ENCODE data around the gene CMTM4.
"Not testable (repeated sequence)": the region's sequence is repeated elsewhere in the genome, so short reads cannot be mapped to it uniquely, and the experiment has no call there.

The CMTM4 gene

DNA sequence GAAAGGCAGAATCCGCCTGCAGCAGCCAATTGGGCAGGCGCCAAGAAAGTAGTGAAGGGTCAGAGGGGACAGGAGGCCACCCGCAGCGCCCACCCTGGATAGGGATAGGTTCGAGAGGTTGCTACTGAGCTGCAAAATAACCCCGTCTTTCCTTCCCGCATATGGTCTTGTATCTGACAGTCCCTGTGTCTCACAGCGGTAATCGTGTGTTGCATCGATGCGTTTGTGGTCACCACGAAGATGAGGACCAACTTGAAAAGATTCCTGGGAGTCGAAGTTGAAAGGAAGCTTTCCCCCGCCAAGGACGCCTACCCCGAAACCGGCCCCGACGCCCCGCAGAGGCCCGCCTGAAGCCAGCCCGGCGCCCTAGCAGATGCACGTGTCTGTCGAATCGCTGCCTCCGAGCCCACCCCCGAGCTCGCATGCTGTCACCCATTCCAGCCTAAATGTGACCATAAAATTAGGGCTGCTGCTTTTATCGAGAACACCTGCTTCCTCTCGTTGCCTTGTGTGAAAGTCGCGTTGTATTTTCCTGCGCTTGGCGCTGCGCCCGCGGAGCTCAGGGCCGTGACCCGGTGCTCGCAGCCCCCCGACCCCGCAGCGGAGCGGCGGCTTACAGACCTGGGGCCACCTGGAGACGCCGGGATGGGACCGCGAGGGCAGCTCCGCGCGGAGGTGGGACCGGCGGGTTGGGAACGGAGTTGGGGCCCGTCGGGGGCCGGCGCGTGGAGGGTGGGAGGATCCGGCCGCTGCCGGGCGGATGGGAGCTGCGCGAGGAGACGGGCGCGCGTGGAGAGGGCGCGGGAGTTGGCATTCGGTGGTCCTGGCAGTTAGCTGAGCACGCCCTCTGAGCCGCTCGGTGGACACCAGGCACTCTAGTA is 117.7 kb downstream of the CMTM4 start, which contains the start of gene CMTM2:
TSS of gene CMTM2 (plus strand) at position 813 of the 881 bp plus-strand sequence. CDS start 145 bp downstream, outside the sequence.
- H3K27ac Mint-ChIP-seq: peak within 1 kb of the TSS; percentile 12
- H3K27me3 Mint-ChIP-seq: peaks cover 40% of the 10 kb centered on the region
- no peaks in the 10 kb centered on the region for H3K9me3 Mint-ChIP-seq
- peaks cover 21% of the 10 kb centered on the region for H3K4me1 Mint-ChIP-seq (ENCODE audit: low read depth)
- no peaks in the 10 kb centered on the region for H3K36me3 Mint-ChIP-seq (ENCODE audit: low read depth)
- peak within 1 kb of the TSS; percentile 60 for H3K4me3 Mint-ChIP-seq
- peak; percentile 57 for DNase-seq

DNA sequence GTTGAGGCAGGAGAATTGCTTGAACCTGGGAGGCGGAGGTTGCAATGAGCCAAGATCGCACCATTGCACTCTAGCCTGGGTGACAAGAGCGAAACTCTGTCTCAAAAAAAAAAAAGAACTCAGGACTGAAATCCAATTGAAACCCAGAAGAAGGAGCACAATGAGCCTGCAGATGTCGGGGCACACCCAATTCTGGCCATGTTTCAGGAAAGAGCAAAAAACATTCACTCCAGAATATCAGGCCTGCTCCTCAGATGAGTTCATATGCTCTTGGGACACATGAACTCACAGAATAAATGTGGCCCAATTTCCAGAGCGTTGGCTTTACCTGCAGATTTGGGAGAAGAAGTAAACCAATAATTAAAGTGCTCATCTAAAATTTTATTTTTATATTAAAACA is 120.2 kb downstream of the CMTM4 start:
- DNase-seq: no peak
- H3K9me3 Mint-ChIP-seq: no peaks in the 10 kb centered on the region
- H3K27ac Mint-ChIP-seq: no peak overlapping the region
- peaks cover 4% of the 10 kb centered on the region for H3K36me3 Mint-ChIP-seq (ENCODE audit: low read depth)
- peaks cover 39% of the 10 kb centered on the region for H3K27me3 Mint-ChIP-seq
- H3K4me1 Mint-ChIP-seq (ENCODE audit: low read depth): peaks cover 21% of the 10 kb centered on the region
- H3K4me3 Mint-ChIP-seq: no peak overlapping the region

DNA sequence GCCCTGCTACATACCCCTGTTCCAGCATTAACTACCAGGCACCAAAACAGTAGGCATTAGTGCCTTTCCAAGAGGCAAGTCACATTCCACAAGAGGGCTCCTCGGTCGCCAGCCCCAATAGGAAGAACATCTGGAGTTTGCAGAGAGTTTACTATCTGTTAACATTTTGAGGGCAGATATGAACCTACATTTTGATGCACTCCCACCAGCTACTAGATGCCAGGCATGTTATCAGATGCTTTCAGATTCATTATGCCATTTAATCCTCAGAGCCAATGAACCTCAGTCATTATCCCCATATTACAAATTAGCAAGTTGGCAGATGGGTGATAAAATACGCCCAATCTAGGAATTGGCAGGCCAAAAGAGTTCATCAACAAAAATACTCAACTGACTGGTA is 121.5 kb downstream of the CMTM4 start:
- no peak overlapping the region for H3K27ac Mint-ChIP-seq
- peaks cover 27% of the 10 kb centered on the region for H3K27me3 Mint-ChIP-seq
- H3K4me1 Mint-ChIP-seq (ENCODE audit: low read depth): peaks cover 22% of the 10 kb centered on the region
- no peak for DNase-seq
- H3K9me3 Mint-ChIP-seq: no peaks in the 10 kb centered on the region
- H3K4me3 Mint-ChIP-seq: no peak overlapping the region
- peaks cover 9% of the 10 kb centered on the region for H3K36me3 Mint-ChIP-seq (ENCODE audit: low read depth)

DNA sequence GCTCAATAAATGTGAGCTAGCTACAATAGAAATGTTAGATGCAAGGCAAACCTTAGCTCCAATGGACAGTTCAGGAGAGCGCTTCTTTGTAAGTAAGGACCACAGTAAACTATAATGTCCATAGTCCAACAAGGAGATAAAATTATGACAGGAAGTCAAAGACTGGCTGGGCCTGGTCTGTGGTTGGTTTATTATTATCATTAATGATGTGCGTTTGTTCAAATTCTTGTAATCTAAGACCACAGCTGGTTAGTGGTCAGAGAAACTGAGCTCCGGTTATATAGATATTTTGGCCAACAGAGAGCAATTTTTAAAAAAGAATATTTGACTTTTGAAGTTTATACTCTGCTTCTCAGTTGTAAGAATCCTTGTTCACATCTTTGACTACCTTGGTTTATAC is 122.0 kb downstream of the CMTM4 start:
- no peak for DNase-seq
- Mint-ChIP-seq H3K27ac (no peak overlapping the region), H3K27me3 (peaks cover 22% of the 10 kb centered on the region), H3K4me1 (ENCODE audit: low read depth) (peaks cover 22% of the 10 kb centered on the region), H3K36me3 (ENCODE audit: low read depth) (peaks cover 11% of the 10 kb centered on the region), H3K9me3 (no peaks in the 10 kb centered on the region), H3K4me3 (no peak overlapping the region)

GRCh38 chr16:66574081-66574480 is 122.5 kb downstream of the CMTM4 start:
- H3K27me3 Mint-ChIP-seq: peaks cover 17% of the 10 kb centered on the region
- peaks cover 22% of the 10 kb centered on the region for H3K4me1 Mint-ChIP-seq (ENCODE audit: low read depth)
- no peak overlapping the region for H3K27ac Mint-ChIP-seq
- no peak for DNase-seq
- H3K9me3 Mint-ChIP-seq: no peaks in the 10 kb centered on the region
- no peak overlapping the region for H3K4me3 Mint-ChIP-seq
- H3K36me3 Mint-ChIP-seq (ENCODE audit: low read depth): peaks cover 13% of the 10 kb centered on the region

DNA sequence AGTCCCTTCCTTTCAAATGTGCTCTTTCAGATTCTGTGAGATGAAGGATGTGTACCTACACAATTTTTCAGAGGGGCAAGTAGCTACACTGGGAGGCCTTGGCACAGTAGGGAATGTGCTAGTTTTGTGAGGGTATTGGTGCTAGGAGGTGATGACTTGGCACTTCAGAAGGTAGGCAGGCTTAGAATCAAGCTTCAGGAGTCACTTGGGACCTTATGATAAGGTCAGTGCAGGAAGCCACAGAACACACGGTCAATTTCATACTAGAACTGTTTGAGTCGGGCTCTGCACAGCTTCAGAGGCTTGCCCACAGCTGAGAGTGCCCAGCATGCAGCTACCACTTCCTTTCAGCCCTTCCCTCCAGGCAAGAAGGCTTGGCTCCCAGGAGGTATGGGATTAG is 124.2 kb downstream of the CMTM4 start:
- peaks cover 22% of the 10 kb centered on the region for H3K4me1 Mint-ChIP-seq (ENCODE audit: low read depth)
- H3K27me3 Mint-ChIP-seq: peaks cover 1% of the 10 kb centered on the region
- DNase-seq: no peak
- no peak overlapping the region for H3K4me3 Mint-ChIP-seq
- no peaks in the 10 kb centered on the region for H3K9me3 Mint-ChIP-seq
- no peak overlapping the region for H3K27ac Mint-ChIP-seq
- peaks cover 21% of the 10 kb centered on the region for H3K36me3 Mint-ChIP-seq (ENCODE audit: low read depth)

- DNase-seq: no peak
- Mint-ChIP-seq H3K4me1 (ENCODE audit: low read depth) (peaks cover 31% of the 10 kb centered on the region), H3K36me3 (ENCODE audit: low read depth) (peaks cover 46% of the 10 kb centered on the region), H3K9me3 (no peaks in the 10 kb centered on the region), H3K4me3 (no peak overlapping the region), H3K27ac (no peak overlapping the region), H3K27me3 (no peaks in the 10 kb centered on the region)
Measured at GRCh38 chr16:66569827-66570405, 126.6 kb downstream of the CMTM4 start.

GRCh38 chr16:66569131-66569530 is 127.4 kb downstream of the CMTM4 start:
- H3K4me1 Mint-ChIP-seq (ENCODE audit: low read depth): peaks cover 37% of the 10 kb centered on the region
- H3K36me3 Mint-ChIP-seq (ENCODE audit: low read depth): peaks cover 52% of the 10 kb centered on the region
- H3K9me3 Mint-ChIP-seq: no peaks in the 10 kb centered on the region
- no peak overlapping the region for H3K4me3 Mint-ChIP-seq
- no peak for DNase-seq
- no peaks in the 10 kb centered on the region for H3K27me3 Mint-ChIP-seq
- H3K27ac Mint-ChIP-seq: no peak overlapping the region

DNA sequence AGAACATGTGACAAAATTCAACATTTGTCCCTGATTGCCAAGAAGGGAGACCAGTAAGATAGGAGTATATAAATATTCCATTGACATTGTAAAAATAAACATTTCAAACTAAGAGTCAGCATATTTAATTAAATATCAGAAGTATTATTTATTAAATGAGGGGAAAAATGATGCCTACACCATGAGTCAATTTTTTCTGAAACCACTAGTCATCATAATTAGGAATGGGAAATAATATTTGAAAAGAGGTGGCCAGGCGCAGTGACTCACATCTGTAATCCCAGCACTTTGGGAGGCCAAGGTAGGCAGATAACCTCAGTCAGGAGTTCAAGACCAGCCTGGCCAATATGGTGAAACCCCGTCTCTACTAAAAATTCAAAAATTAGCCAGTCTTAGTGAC is 128.2 kb downstream of the CMTM4 start:
- Mint-ChIP-seq H3K27me3 (no peaks in the 10 kb centered on the region), H3K27ac (no peak overlapping the region), H3K4me1 (ENCODE audit: low read depth) (peaks cover 45% of the 10 kb centered on the region), H3K9me3 (no peaks in the 10 kb centered on the region), H3K36me3 (ENCODE audit: low read depth) (peaks cover 60% of the 10 kb centered on the region), H3K4me3 (no peak overlapping the region)
- no peak for DNase-seq

DNA sequence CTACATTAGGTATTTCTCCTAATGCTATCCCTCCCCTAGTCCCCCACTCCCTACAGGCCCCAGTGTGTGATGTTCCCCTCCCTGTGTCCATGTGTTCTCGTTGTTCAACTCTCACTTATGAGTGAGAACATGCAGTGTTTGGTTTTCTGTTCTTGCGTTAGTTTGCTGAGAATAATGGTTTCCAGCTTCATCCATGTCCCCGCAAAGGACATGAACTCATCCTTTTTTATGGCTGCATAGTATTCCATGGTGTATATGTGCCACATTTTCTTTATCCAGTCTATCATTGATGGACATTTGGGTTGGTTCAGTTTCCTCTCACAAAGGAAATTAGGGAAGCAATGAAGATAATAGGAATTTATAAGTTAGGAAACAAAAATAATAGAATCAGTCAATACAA is 129.3 kb downstream of the CMTM4 start:
- not testable (repeated sequence) for H3K4me3 Mint-ChIP-seq, DNase-seq, H3K9me3 Mint-ChIP-seq, H3K27me3 Mint-ChIP-seq
- peaks cover 55% of the 10 kb centered on the region for H3K4me1 Mint-ChIP-seq (ENCODE audit: low read depth)
- peak overlapping the region; percentile 44 for H3K27ac Mint-ChIP-seq
- peaks cover 71% of the 10 kb centered on the region for H3K36me3 Mint-ChIP-seq (ENCODE audit: low read depth)

DNA sequence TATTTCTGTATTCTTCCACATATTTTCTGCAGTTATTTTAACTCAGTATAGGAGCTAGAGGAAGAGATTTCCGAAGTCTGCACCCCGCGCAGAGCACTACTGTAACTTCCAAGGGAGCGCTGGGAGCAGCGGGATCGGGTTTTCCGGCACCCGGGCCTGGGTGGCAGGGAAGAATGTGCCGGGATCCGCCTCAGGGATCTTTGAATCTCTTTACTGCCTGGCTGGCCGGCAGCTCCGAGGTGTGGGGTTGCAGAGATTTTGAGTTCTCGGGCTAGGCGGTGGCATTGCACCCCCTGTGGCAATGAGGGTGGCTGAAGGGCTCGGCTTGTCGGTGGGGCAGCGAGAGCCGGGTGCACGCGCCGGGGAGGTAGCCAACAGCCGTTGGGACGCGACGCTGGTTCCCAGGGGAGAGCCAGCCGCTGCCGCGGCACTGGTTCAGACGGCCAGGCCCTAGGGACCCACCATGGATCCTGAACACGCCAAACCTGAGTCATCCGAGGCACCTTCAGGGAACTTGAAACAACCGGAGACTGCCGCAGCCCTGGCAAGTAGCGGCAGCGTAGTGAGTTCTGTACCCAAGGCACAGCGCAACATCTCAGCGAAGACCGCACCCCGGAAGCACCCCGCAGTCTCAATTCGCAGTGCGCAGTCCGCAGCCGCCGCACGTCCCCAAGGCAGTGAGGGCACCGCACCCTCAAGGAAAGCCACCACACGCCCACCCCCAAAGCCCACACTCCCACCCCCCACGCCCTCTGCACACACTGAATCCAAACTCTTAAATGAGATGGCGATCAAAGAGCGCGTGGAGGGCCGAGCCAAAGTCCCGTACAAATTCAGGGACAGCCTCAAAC is 130.3 kb downstream of the CMTM4 start, which contains the start of gene CMTM1:
TSS of gene CMTM1 (plus strand) at position 389 of the 851 bp plus-strand sequence. CDS start at position 464, 75 bp downstream.
- DNase-seq: no peak
- peak within 1 kb of the TSS; percentile 96 for H3K27ac Mint-ChIP-seq
- no peak within 1 kb of the TSS for H3K4me3 Mint-ChIP-seq
- no peaks in the 10 kb centered on the region for H3K27me3 Mint-ChIP-seq
- peaks cover 75% of the 10 kb centered on the region for H3K36me3 Mint-ChIP-seq (ENCODE audit: low read depth)
- H3K9me3 Mint-ChIP-seq: no peaks in the 10 kb centered on the region
- H3K4me1 Mint-ChIP-seq (ENCODE audit: low read depth): peaks cover 61% of the 10 kb centered on the region
